OCI-LY3 (cell line): ENCODE results near the gene PNISR.

Source experiments
- CTCF ChIP-seq: fragments of 200-600, 300-600 bp; sonication (generic); IDR thresholded peaks from 2 replicates; pipeline ENCODE4 v1.5.1; 2014; ENCODE audit warnings: antibody characterized with exemption, low read length, low read depth
- EZH2phosphoT487 ChIP-seq: fragments of 200-600 bp; shearing (Covaris generic); IDR thresholded peaks from 2 replicates; pipeline ENCODE4 v1.6.1; 2018; ENCODE audit warnings: antibody characterized with exemption, mixed run types, low read depth

GRCh38 chr6:99416892-99417767, 8.0 kb downstream of the PNISR start:
- no peak for TF ChIP-seq CTCF
- TF ChIP-seq EZH2phosphoT487: no peak
